Loucy (cell line): ENCODE results near the gene NDUFS1.
"Not testable (repeated sequence)": the region's sequence is repeated elsewhere in the genome, so short reads cannot be mapped to it uniquely, and the experiment has no call there.

Source experiments
- H2AFZ ChIP-seq: fragments of 200-600 bp; sonication (generic); 2 replicates; pipeline ENCODE4 v1.6.0; 2016; ENCODE audit warnings: antibody characterized with exemption, mild to moderate bottlenecking, low read length, moderate library complexity
- H3F3A ChIP-seq: fragments of 200-600 bp; 2 replicates; pipeline ENCODE4 v1.6.0; 2016; ENCODE audit warnings: antibody characterized with exemption, low read depth, mild to moderate bottlenecking
- H3K27me3 ChIP-seq: fragments of 200-600 bp; sonication (generic); 2 replicates; pipeline ENCODE4 v1.6.1; 2014; ENCODE audit warnings: low read length, mild to moderate bottlenecking; ENCODE audit not compliant: insufficient read depth, poor library complexity, severe bottlenecking
- H3K36me3 ChIP-seq: fragments of 200-600 bp; sonication (generic); 2 replicates; pipeline ENCODE4 v1.6.1; 2016; ENCODE audit warnings: low read length; ENCODE audit not compliant: insufficient read depth
- H3K4me1 ChIP-seq: fragments of 200-600 bp; sonication (generic); 2 replicates; pipeline ENCODE4 v1.5.1; 2014; ENCODE audit warnings: low read length, mild to moderate bottlenecking; ENCODE audit not compliant: insufficient read depth, poor library complexity, severe bottlenecking
- H3K4me2 ChIP-seq: fragments of 200-600 bp; sonication (generic); 2 replicates; pipeline ENCODE4 v1.6.0; 2014; ENCODE audit warnings: antibody characterized with exemption, low read length, low read depth, mild to moderate bottlenecking; ENCODE audit not compliant: poor library complexity, severe bottlenecking
- H3K4me3 ChIP-seq: fragments of 200-600 bp; sonication (generic); 2 replicates; pipeline ENCODE4 v1.5.1; 2014; ENCODE audit warnings: low read length, mild to moderate bottlenecking, mixed read lengths; ENCODE audit not compliant: poor library complexity, severe bottlenecking
- H3K79me2 ChIP-seq: fragments of 200-600 bp; sonication (generic); 2 replicates; pipeline ENCODE4 v1.6.1; 2014; ENCODE audit warnings: low read length; ENCODE audit not compliant: insufficient read depth
- H3K9ac ChIP-seq: fragments of 200-600 bp; sonication (generic); 2 replicates; pipeline ENCODE4 v1.6.0; 2014; ENCODE audit warnings: mild to moderate bottlenecking, low read depth, low read length, moderate library complexity; ENCODE audit not compliant: poor library complexity, severe bottlenecking
- H3K9me2 ChIP-seq: fragments of 200-600 bp; sonication (generic); replicated peaks from 2 replicates; pipeline ENCODE4 v1.6.1; 2016; ENCODE audit warnings: low read depth, low read length, mixed read lengths
- H3K9me3 ChIP-seq: fragments of 200-600 bp; sonication (generic); 2 replicates; pipeline ENCODE4 v1.6.1; 2014; ENCODE audit warnings: mild to moderate bottlenecking, antibody characterized with exemption, low read length, low read depth; ENCODE audit not compliant: insufficient read depth
- H4K20me1 ChIP-seq: fragments of 200-600 bp; sonication (generic); 2 replicates; pipeline ENCODE4 v1.6.0; 2014; ENCODE audit warnings: antibody characterized with exemption, low read length, mild to moderate bottlenecking; ENCODE audit not compliant: insufficient read depth, poor library complexity, severe bottlenecking
- CTCF ChIP-seq: fragments of 200-600 bp; sonication (generic); conservative IDR thresholded peaks from 2 replicates; pipeline ENCODE4 v1.5.1; 2014; ENCODE audit warnings: mild to moderate bottlenecking, antibody characterized with exemption, low read length
- EZH2phosphoT487 ChIP-seq: fragments of 200-600 bp; IDR thresholded peaks from 2 replicates; pipeline ENCODE4 v1.6.1; 2018; ENCODE audit warnings: antibody characterized with exemption, mild to moderate bottlenecking, moderate library complexity, borderline replicate concordance

NDUFS1 gene

GRCh38 chr2:206080927-206081326 is 78.3 kb downstream of the NDUFS1 start:
- no peak overlapping the region for H2AFZ ChIP-seq
- H3K79me2 ChIP-seq, result peaks cover 93% of the 10 kb centered on the region
- peaks cover 34% of the 10 kb centered on the region for H3K4me1 ChIP-seq
- H3K9ac ChIP-seq, result peak overlapping the region; percentile 26
- no peaks in the 10 kb centered on the region for H3K9me3 ChIP-seq
- H3K36me3 ChIP-seq, result no peaks in the 10 kb centered on the region
- H3F3A ChIP-seq, result no peaks in the 10 kb centered on the region
- no peaks in the 10 kb centered on the region for H3K27me3 ChIP-seq
- H3K4me3 ChIP-seq, result peak overlapping the region; percentile 40
- peak overlapping the region; percentile 98 for H3K4me2 ChIP-seq
- peaks cover 40% of the 10 kb centered on the region for H4K20me1 ChIP-seq
- TF ChIP-seq CTCF, result no peak
- no peaks in the 10 kb centered on the region for H3K9me2 ChIP-seq

GRCh38 chr2:206079699-206080465 is 79.4 kb downstream of the NDUFS1 start:
- Histone ChIP-seq H3K79me2 (peaks cover 99% of the 10 kb centered on the region), H3K36me3 (no peaks in the 10 kb centered on the region), H3K9me2 (no peaks in the 10 kb centered on the region), H3K4me1 (peaks cover 34% of the 10 kb centered on the region), H2AFZ (no peak overlapping the region), H3K9ac (peak overlapping the region; percentile 18), H3K27me3 (no peaks in the 10 kb centered on the region), H3K4me2 (peak overlapping the region; percentile 50), H3K9me3 (no peaks in the 10 kb centered on the region), H4K20me1 (peaks cover 40% of the 10 kb centered on the region), H3F3A (no peaks in the 10 kb centered on the region), H3K4me3 (peak overlapping the region; percentile 41)
- no peak for TF ChIP-seq EZH2phosphoT487
- TF ChIP-seq CTCF, result no peak

GRCh38 chr2:206077879-206078278 is 81.4 kb downstream of the NDUFS1 start:
- H3K9me3 ChIP-seq, H3F3A ChIP-seq, H2AFZ ChIP-seq, H3K9me2 ChIP-seq, H3K27me3 ChIP-seq, H3K9ac ChIP-seq: not testable (repeated sequence)
- H3K4me1 ChIP-seq, result peaks cover 32% of the 10 kb centered on the region
- H4K20me1 ChIP-seq, result peaks cover 44% of the 10 kb centered on the region
- H3K4me3 ChIP-seq, result peak overlapping the region; percentile 23
- peak overlapping the region; percentile 14 for H3K4me2 ChIP-seq
- H3K79me2 ChIP-seq, result peaks cover 99% of the 10 kb centered on the region
- peaks cover 11% of the 10 kb centered on the region; the same call in 1 of the 2 replicates for H3K36me3 ChIP-seq

- peaks cover 22% of the 10 kb centered on the region for H3K4me1 ChIP-seq
- no peak overlapping the region for H2AFZ ChIP-seq
- peaks cover 40% of the 10 kb centered on the region for H4K20me1 ChIP-seq
- no peaks in the 10 kb centered on the region for H3K9me3 ChIP-seq
- peaks cover 11% of the 10 kb centered on the region; the same call in 1 of the 2 replicates for H3K36me3 ChIP-seq
- no peak overlapping the region for H3K4me3 ChIP-seq
- no peaks in the 10 kb centered on the region for H3F3A ChIP-seq
- no peak overlapping the region for H3K9ac ChIP-seq
- peaks cover 98% of the 10 kb centered on the region for H3K79me2 ChIP-seq
- H3K4me2 ChIP-seq, result peak overlapping the region; percentile 5
- no peaks in the 10 kb centered on the region for H3K9me2 ChIP-seq
- H3K27me3 ChIP-seq, result no peaks in the 10 kb centered on the region
- TF ChIP-seq EZH2phosphoT487 (no peak), CTCF (peak; percentile 25)
These were observed 84.1 kb downstream of the NDUFS1 start for GRCh38 chr2:206075113-206075512.
